CD14-positive monocyte (primary cell): ENCODE results near the gene FLCN. TPM values are rescaled to one million over a fixed set of nuclear protein-coding genes. Genes with fewer than 3 reads are reported as not detected.

Experiments used
- DNase-seq, 3 donors: peaks; one replicate each; pipeline ENCODE4 v3.0.0-alpha.2; 2011 to 2022
- H2AFZ ChIP-seq: 2 replicates; pipeline ENCODE4 v1.6.0; 2012; ENCODE audit warnings: mild to moderate bottlenecking, low read depth, low read length, inconsistent platforms; ENCODE audit not compliant: insufficient read depth, poor library complexity, severe bottlenecking
- H3K27ac ChIP-seq, 2 donors: 1 replicate in 1 of 2; 2 replicates in 1 of 2; pipeline ENCODE4 v1.5.1; 2012 to 2013; ENCODE audit warnings: low read length in 2 of 2, control low read depth in 1 of 2, inconsistent platforms in 1 of 2, low read depth in 1 of 2, mild to moderate bottlenecking in 1 of 2
- H3K27me3 ChIP-seq, 2 donors: one replicate each; pipeline versions ENCODE4 v1.6.0 to v1.6.1; 2011 to 2013; ENCODE audit warnings: low read length in 2 of 2; ENCODE audit not compliant: control insufficient read depth in 2 of 2, insufficient read depth in 2 of 2
- H3K36me3 ChIP-seq, 2 donors: replicated peaks in 1 of 2; 1 replicate in 1 of 2; 2 replicates in 1 of 2; pipeline versions ENCODE4 v1.5.1 to v1.6.1; 2012 to 2013; ENCODE audit warnings: low read length in 2 of 2, control low read depth in 1 of 2, inconsistent platforms in 1 of 2, mild to moderate bottlenecking in 1 of 2; ENCODE audit not compliant: insufficient read depth in 2 of 2, control insufficient read depth in 1 of 2
- H3K4me1 ChIP-seq, 2 donors: 1 replicate in 1 of 2; 2 replicates in 1 of 2; pipeline versions ENCODE4 v1.5.1 to v1.6.1; 2012 to 2013; ENCODE audit warnings: low read length in 2 of 2, control low read depth in 1 of 2, inconsistent platforms in 1 of 2, mild to moderate bottlenecking in 1 of 2, moderate library complexity in 1 of 2; ENCODE audit not compliant: insufficient read depth in 2 of 2, control insufficient read depth in 1 of 2
- H3K4me2 ChIP-seq: replicated peaks from 2 replicates; pipeline ENCODE3; 2012; ENCODE audit warnings: low read length, moderate library complexity, mild to moderate bottlenecking; ENCODE audit not compliant: poor library complexity, severe bottlenecking; ENCODE audit errors: extremely low read depth
- H3K4me3 ChIP-seq, 3 experiments: fragments of 200-600 bp in 1 of 3; sonication (generic) in 1 of 3; replicated peaks in 1 of 3; 1 replicate in 2 of 3; 2 replicates in 1 of 3; pipeline ENCODE4 v1.5.1; 2011 to 2013; ENCODE audit warnings: low read length in 3 of 3, mild to moderate bottlenecking in 3 of 3, control low read depth in 2 of 3, low read depth in 2 of 3, inconsistent platforms in 1 of 3, moderate library complexity in 1 of 3
- H3K79me2 ChIP-seq: 2 replicates; pipeline ENCODE4 v1.6.0; 2012; ENCODE audit warnings: mild to moderate bottlenecking, control low read depth, inconsistent platforms, low read length, moderate library complexity; ENCODE audit not compliant: insufficient read depth
- H3K9ac ChIP-seq: 2 replicates; pipeline ENCODE4 v1.6.0; 2017; ENCODE audit warnings: low read length, mild to moderate bottlenecking; ENCODE audit not compliant: insufficient read depth, poor library complexity, severe bottlenecking
- H3K9me3 ChIP-seq, 2 donors: replicated peaks in 1 of 2; 1 replicate in 1 of 2; 2 replicates in 1 of 2; pipeline versions ENCODE4 v1.5.1 to v1.6.1; 2012 to 2013; ENCODE audit warnings: low read length in 2 of 2, control low read depth in 1 of 2; ENCODE audit not compliant: control insufficient read depth in 1 of 2, insufficient read depth in 1 of 2
- H4K20me1 ChIP-seq: 2 replicates; pipeline ENCODE4 v1.6.0; 2012; ENCODE audit warnings: mild to moderate bottlenecking, low read length, control low read depth, moderate library complexity; ENCODE audit not compliant: insufficient read depth
- H3K27ac Mint-ChIP-seq, 7 donors: one replicate each; pipeline ENCODE4 v1.8.0; 2020; ENCODE audit warnings: mild to moderate bottlenecking in 7 of 7, mixed read lengths in 7 of 7, moderate library complexity in 6 of 7, inconsistent platforms in 2 of 7
- H3K27me3 Mint-ChIP-seq, 3 donors: one replicate each; pipeline ENCODE4 v1.8.0; 2021 to 2022; ENCODE audit warnings: low read depth in 3 of 3, mild to moderate bottlenecking in 3 of 3, mixed read lengths in 3 of 3, moderate library complexity in 3 of 3, inconsistent platforms in 1 of 3
- H3K36me3 Mint-ChIP-seq, 2 donors: one replicate each; pipeline ENCODE4 v1.8.0; 2020; ENCODE audit warnings: mixed read lengths in 2 of 2, inconsistent platforms in 1 of 2, mild to moderate bottlenecking in 1 of 2
- H3K4me1 Mint-ChIP-seq: one replicate; pipeline ENCODE4 v1.8.0; 2020; ENCODE audit warnings: mild to moderate bottlenecking, mixed read lengths
- H3K4me3 Mint-ChIP-seq, 2 donors: one replicate each; pipeline ENCODE4 v1.8.0; 2020; ENCODE audit warnings: mild to moderate bottlenecking in 2 of 2, mixed read lengths in 2 of 2, moderate library complexity in 1 of 2
- H3K9me3 Mint-ChIP-seq, 7 donors: one replicate each; pipeline ENCODE4 v1.8.0; 2020 to 2022; ENCODE audit warnings: mixed read lengths in 7 of 7, mild to moderate bottlenecking in 6 of 7, moderate library complexity in 6 of 7, inconsistent platforms in 2 of 7
- WGBS: methylation state at CpG from one replicate; pipeline ENCODE4 v1.1.5; 2013; ENCODE audit warnings: missing lambda C conversion rate; ENCODE audit not compliant: insufficient coverage; 5-methylcytosine and 5-hydroxymethylcytosine counted together
- intact Hi-C, 2 donors: fragments of 100-400 bp; cut with micrococcal nuclease; formaldehyde crosslinking; loops; one replicate each; pipeline versions ENCODE4 v1.15.0 to v1.15.1; 2023
- polyA plus RNA-seq, 3 donors: library from polyadenylated mRNA; depleted of rRNA in 1 of 3; unstranded in 2 of 3; stranded (reverse) in 1 of 3; fragments of 300-500 nt in 2 of 3; fragments of >200 nt in 1 of 3; fragmentation: Illumina TruSeq in 2 of 3; gene quantifications; 1 replicate in 2 of 3; 2 replicates in 1 of 3; pipeline ENCODE4 v1.2.3, GENCODE V29; 2012 to 2021
- TF ChIP-seq, protein P1 (sequence below): fragments of 200-600 bp; IDR thresholded peaks from one replicate; pipeline ENCODE4 v1.8.0; 2022; ENCODE audit warnings: antibody characterized with exemption, mild to moderate bottlenecking

Gene FLCN
- polyA plus RNA-seq, 3 donors: 5.8 to 46.9 (median 8.0) TPM

DNA sequence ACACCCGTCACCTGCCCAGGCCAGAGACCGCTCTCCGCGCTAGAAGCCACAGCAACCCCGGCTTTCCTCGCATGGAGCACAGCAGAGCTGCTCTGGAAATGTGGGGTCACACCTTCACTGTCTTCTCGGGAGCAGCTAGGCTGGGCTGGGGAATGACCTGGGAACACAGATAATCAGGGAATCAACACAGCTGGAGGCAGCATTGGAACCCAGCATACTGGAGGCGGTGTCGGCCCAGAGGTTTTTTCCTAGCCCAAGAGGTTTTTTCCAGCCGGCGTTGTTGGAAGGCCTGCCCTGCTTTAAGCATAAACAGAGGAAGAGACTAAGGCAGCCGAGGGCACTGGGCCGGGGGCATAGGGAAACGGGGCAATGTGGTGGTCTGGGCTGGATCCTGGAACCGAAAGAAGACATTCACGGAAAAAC, 30.0 kb downstream of the FLCN start:
- Histone ChIP-seq H3K36me3 (peaks cover 7 to 15% of the 10 kb centered on the region in 2 donors), H2AFZ (no peak overlapping the region), H3K4me3 (no peak overlapping the region), H3K9me3 (no peaks in the 10 kb centered on the region), H4K20me1 (peaks cover 5% of the 10 kb centered on the region), H3K79me2 (no peaks in the 10 kb centered on the region), H3K4me2 (peak overlapping the region; percentile 63), H3K9ac (no peak overlapping the region), H3K4me1 (peaks cover 16 to 26% of the 10 kb centered on the region in 2 donors), H3K27me3 (peaks cover 0 to 5% of the 10 kb centered on the region in 2 donors), H3K27ac (no peak overlapping the region)
- H3K4me1 Mint-ChIP-seq: peaks cover 23% of the 10 kb centered on the region
- intact Hi-C loops: no loop called here
- H3K27me3 Mint-ChIP-seq: peaks cover 13 to 19% (median 15%) of the 10 kb centered on the region in 3 donors
- TF ChIP-seq, protein P1, sequence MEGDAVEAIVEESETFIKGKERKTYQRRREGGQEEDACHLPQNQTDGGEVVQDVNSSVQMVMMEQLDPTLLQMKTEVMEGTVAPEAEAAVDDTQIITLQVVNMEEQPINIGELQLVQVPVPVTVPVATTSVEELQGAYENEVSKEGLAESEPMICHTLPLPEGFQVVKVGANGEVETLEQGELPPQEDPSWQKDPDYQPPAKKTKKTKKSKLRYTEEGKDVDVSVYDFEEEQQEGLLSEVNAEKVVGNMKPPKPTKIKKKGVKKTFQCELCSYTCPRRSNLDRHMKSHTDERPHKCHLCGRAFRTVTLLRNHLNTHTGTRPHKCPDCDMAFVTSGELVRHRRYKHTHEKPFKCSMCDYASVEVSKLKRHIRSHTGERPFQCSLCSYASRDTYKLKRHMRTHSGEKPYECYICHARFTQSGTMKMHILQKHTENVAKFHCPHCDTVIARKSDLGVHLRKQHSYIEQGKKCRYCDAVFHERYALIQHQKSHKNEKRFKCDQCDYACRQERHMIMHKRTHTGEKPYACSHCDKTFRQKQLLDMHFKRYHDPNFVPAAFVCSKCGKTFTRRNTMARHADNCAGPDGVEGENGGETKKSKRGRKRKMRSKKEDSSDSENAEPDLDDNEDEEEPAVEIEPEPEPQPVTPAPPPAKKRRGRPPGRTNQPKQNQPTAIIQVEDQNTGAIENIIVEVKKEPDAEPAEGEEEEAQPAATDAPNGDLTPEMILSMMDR: no peak
- peak overlapping the region in 2 of 7 donors; percentile 31 to 53 for H3K27ac Mint-ChIP-seq
- no peak for DNase-seq
- H3K36me3 Mint-ChIP-seq: peaks cover 20 to 35% of the 10 kb centered on the region in 2 donors
- peak overlapping the region; percentile 43 to 69 for H3K4me3 Mint-ChIP-seq
- WGBS: 89% methylated on average over 16 of the region's 16 CpGs
- peaks cover 0 to 7% (median 0%) of the 10 kb centered on the region in 7 donors for H3K9me3 Mint-ChIP-seq

DNA sequence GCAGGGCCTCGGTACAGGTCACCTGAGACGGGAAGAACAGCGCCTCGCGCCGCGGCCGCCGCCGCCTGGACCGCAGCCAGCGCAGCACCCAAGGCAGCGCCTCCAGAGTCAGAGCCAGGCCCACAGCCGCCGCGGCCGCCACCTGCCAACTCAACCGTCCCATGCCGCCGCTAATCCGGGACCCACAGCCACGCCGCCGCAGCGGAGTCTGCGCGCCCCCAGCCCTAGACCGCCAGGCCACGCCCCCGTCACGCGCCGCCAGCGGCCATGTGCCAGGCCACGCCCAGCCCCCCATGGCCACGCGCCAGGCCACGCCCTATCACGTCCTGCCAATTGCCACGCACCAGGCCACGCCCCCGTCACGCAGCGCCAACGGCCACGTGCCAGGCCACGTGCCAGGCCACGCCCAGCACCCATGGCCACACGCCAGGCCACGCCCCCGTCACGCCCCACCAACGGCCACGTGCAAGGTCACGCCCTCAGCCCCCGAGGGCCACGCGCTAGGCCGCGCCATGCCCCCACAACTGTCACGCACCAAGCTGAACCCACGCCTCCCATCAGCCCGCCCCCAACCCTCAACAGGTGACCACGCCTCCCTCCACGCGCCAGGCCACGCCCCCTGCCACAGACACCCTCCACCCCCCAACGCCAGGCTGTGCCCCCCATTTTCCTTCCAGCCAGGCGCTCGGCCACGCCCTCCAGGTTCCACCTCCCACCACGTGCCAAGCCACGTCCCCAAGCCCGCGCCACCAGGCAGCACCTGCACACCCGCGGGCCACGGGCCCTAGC, 30.6 kb downstream of the FLCN start, which contains the start of gene PLD6:
Gene PLD6 (minus strand): TSS at position 210 of the 789 bp plus-strand sequence. CDS start 47 bp downstream, at position 163.
- H3K9me3 Mint-ChIP-seq: peaks cover 0 to 7% (median 0%) of the 10 kb centered on the region in 7 donors
- H3K4me1 Mint-ChIP-seq: peaks cover 23% of the 10 kb centered on the region
- H3K9ac ChIP-seq: peak within 1 kb of the TSS; percentile 51
- H3K27ac ChIP-seq: no peak within 1 kb of the TSS
- H3K36me3 Mint-ChIP-seq: peaks cover 19 to 31% of the 10 kb centered on the region in 2 donors
- H3K9me3 ChIP-seq: no peaks in the 10 kb centered on the region
- H3K79me2 ChIP-seq: no peaks in the 10 kb centered on the region
- TF ChIP-seq, protein P1: no peak
- H2AFZ ChIP-seq: peak within 1 kb of the TSS; percentile 75
- peak within 1 kb of the TSS; percentile 12 to 78 (median 50) for H3K27ac Mint-ChIP-seq
- DNase-seq: peak; percentile 72 to 85 (median 78)
- H3K4me1 ChIP-seq: peaks cover 16 to 26% of the 10 kb centered on the region in 2 donors
- peaks cover 2 to 9% of the 10 kb centered on the region in 2 donors for H3K36me3 ChIP-seq
- H3K4me3 Mint-ChIP-seq: peak within 1 kb of the TSS; percentile 80 to 91
- intact Hi-C loops: no loop called here
- peaks cover 13 to 19% (median 15%) of the 10 kb centered on the region in 3 donors for H3K27me3 Mint-ChIP-seq
- peak within 1 kb of the TSS; percentile 63 for H3K4me2 ChIP-seq
- H3K4me3 ChIP-seq: peak within 1 kb of the TSS; percentile 31 to 65 (median 33)
- WGBS: 20% methylated on average over 78 of the region's 78 CpGs
- H3K27me3 ChIP-seq: peaks cover 0 to 5% of the 10 kb centered on the region in 2 donors
- H4K20me1 ChIP-seq: peaks cover 3% of the 10 kb centered on the region
